GM20000 (cell line): ENCODE results near the gene TIMM23.
A peak's percentile ranks its signal among the peaks of the same experiment; 100 is the strongest.

Experiments used
- DNase-seq: peaks from one replicate; pipeline ENCODE4 v3.0.0; 2012; ENCODE audit warnings: low spot score
- TF ChIP-seq, protein P1 (sequence below): IDR thresholded peaks from 2 replicates; pipeline ENCODE4 v1.5.1; 2012; ENCODE audit warnings: mild to moderate bottlenecking, control low read depth; ENCODE audit errors: extremely low read depth, missing control alignments

TIMM23 gene

DNA sequence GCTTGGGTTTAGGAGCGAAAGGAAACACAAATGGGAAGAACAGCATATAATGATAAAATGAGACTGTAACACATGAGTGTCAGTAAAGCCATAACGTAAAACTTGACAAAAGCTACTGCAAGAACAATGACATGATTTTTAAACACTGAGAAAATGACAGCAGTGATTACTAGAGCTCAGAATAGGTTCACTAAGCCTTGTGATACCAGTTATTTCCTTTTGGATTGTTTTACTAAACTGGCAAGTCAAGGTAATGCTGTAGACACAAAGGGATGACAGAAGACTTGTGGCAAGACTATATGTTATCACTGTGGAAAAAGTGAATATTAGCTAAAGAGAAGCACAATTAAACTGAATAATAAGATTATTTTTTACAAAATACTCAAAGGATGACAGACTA lies 45.4 kb downstream of the TIMM23 start:
- DNase-seq: no peak
- TF ChIP-seq, protein P1, sequence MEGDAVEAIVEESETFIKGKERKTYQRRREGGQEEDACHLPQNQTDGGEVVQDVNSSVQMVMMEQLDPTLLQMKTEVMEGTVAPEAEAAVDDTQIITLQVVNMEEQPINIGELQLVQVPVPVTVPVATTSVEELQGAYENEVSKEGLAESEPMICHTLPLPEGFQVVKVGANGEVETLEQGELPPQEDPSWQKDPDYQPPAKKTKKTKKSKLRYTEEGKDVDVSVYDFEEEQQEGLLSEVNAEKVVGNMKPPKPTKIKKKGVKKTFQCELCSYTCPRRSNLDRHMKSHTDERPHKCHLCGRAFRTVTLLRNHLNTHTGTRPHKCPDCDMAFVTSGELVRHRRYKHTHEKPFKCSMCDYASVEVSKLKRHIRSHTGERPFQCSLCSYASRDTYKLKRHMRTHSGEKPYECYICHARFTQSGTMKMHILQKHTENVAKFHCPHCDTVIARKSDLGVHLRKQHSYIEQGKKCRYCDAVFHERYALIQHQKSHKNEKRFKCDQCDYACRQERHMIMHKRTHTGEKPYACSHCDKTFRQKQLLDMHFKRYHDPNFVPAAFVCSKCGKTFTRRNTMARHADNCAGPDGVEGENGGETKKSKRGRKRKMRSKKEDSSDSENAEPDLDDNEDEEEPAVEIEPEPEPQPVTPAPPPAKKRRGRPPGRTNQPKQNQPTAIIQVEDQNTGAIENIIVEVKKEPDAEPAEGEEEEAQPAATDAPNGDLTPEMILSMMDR: no peak

DNA sequence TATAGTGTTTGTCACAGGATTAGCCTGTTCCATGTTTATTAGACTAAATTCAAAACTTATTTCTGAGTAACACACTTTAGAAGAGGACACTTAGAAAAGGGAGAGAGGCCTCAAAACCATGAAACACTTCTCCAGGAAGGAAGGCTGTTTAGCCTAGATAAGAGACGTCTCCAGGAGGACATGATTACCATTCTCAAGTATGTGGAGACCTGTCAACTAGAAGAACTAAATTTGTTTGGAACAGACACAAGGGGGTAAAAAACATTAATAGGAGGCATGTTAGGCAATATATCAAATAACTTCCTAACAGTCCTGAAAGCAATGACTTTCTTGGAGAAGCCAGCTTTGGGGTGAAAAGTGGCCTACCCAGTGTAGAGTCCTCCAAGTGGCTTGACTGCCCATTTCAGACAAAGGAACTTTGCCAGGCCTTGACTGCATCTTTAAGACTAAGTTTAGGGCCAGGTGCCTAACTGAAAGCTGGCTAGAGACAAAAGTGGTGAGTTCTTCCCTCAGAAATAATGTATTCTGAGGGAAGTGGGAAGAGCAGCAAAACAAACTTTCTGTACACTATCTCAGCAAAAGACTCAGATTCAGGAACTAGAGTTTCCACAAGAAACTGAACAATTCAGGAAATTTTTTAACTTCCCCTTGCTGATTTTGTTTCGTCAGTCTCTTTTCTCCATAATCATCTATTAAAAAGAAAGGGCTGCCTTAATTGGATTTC lies 46.3 kb downstream of the TIMM23 start:
- DNase-seq: no peak
- TF ChIP-seq, protein P1: no peak

DNA sequence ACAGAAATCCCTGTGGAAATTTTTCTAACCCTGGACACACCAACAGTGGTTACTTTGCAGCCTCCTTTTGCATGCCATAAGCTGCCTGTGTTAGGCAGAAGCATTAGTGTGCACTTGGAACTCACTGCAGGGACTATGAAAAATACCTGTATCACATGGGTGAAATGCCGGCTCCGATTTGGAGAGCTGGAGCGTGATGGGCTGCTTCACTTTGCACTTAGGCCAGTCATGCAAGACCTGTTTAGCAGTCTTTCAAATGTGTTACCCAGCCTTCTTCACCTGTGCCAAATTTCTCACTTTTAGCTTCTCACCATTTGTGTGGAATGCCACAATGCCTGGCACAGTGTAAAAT lies 46.9 kb downstream of the TIMM23 start:
- TF ChIP-seq, protein P1: no peak
- no peak for DNase-seq

DNA sequence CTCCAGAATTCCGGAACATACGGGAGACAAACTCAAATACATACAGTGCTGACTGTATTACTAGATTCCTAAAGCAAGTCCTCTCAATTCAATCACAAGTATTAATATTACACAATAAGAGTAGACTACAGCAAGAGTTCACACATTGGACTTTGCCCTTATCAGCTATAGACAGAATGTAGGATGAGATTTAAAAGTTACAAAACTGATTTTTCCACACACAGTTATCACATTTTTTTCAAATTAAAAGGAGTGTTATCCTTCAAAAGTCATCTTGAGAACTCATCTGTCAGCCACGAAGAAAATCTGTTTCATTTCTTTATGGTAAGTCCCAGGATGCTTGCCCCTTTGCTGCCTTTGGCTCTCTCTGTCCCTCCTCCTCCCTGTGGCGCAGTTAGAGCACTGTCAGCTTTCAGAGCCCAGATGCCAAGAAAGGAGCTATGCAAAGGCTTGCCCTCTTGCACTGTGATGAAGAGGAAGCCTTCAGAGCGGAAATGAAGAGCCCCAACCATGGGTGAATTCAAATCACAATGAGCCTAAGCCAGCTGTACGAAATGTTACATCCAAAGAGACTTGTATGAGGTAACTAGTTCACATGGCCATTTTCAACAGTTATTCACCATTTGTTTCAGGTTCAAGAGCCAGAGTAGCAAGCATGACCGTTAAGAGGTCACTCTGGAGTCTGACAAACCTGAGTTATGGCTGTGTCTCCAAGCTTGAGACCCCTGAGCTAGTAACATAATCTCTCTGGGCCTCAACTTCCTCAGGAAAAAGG lies 47.5 kb downstream of the TIMM23 start:
- TF ChIP-seq, protein P1: no peak
- no peak for DNase-seq

DNA sequence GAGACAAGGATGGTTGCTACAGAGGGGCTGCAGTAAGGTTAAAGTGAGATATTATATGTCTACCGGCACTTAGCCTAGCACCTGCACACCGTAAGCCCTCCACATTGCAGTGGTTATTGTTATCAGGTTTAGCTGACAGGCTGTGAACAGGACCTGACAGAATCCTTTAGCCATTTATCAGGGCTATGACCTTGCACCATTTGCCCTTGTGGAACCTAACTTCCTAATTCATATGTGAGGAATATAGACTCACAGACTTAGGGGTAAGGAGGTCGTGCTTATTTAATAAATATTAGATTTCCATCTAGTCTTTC lies 48.0 kb downstream of the TIMM23 start:
- DNase-seq: no peak
- TF ChIP-seq, protein P1: no peak

DNA sequence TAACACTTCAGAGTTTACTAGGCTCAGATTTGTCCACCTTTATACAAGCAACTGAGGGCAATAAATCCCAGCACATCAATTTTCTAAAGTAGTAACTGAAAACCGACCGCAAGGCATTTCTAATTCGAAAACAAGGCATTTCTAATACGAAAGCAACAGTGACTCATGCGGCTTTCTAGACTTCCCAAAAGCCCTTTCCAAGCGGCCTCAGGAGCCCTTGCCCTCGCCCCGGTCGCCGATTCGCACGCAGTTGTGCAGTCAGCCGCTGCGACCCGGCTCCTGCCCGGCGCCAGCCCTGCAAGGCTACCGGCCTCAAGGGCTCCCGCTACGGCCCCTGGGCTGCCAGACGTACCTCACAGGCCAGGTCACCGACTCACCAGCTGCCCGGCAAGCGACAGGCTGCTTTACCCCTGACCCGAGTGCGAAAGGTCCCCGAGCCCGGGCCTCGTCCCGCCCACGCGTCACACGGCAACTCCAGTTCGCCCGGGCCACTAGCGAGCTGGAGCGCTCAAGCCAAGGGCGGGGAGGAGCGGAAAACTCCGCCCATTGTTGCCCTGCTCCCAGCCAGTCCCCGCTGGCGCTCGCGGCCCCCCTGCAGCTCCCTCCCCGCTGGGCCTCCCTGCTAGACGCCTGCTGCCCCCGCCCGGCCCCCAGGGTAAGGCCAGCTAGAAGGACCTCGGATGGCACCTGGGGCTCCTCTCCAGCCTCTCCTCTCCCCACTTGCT lies 50.9 kb downstream of the TIMM23 start:
- peak; percentile 86 for DNase-seq
- TF ChIP-seq, protein P1: peak; percentile 14

DNA sequence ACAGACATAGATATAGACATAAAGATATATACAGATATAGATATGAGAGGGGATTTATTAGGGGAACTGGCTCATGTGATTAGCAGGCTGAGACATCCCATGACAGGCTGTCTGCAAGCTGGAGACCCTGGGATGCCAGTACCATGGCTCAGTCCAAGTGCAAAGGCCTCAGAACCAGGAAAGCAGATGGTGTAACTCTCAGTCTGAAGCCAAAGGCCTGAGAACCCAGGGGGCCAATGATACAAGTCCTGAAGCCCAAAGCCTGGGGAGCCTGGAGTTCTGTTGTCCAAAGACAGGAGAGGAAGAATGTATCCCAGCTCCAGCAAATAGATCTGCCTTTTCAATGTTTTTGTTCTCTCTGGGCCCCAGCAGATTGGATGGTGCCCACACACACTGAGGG lies 52.7 kb downstream of the TIMM23 start:
- TF ChIP-seq, protein P1: no peak
- DNase-seq: no peak
